Lower leg skin (tissue), 4 donors: ENCODE results near the gene UACA. TPM values are rescaled to one million over a fixed set of nuclear protein-coding genes. Genes with fewer than 3 reads are reported as not detected.

Experiments used
- DNase-seq, 2 donors: peaks; one replicate each; pipeline ENCODE4 v3.0.0-alpha.2; 2019; ENCODE audit warnings: low spot score in 2 of 2
- H3K4me3 ChIP-seq: fragments of 200-600 bp; sonication (generic); 2 replicates; pipeline ENCODE4 v1.5.1; 2017; ENCODE audit warnings: mild to moderate bottlenecking, low read depth; ENCODE audit not compliant: poor library complexity, severe bottlenecking
- POLR2A ChIP-seq, 2 donors: fragments of 450-650 bp; IDR thresholded peaks; one replicate each; pipeline ENCODE4 v1.6.1; 2016 to 2017; ENCODE audit warnings: antibody characterized with exemption in 2 of 2, mild to moderate bottlenecking in 1 of 2, moderate library complexity in 1 of 2
- WGBS, 2 donors: methylation state at CpG; one replicate each; pipeline ENCODE4 v1.1.5; 2018; 5-methylcytosine and 5-hydroxymethylcytosine counted together
- intact Hi-C: fragments of 100-400 bp; cut with DNase I; formaldehyde crosslinking; loops from one replicate; pipeline ENCODE4 v1.15.0; 2023; ENCODE audit warnings: low total_unique reads
- total RNA-seq, 4 donors: library from RNA; depleted of rRNA; stranded (reverse); fragments of >200 nt; gene quantifications; one replicate each; pipeline ENCODE4 v1.1.0, GENCODE V29; 2016
- TF ChIP-seq, protein P1 (sequence below), 3 donors: fragments of 450-650 bp; IDR thresholded peaks; one replicate each; pipeline ENCODE4 v1.5.1; 2016; ENCODE audit warnings: antibody characterized with exemption in 3 of 3, mild to moderate bottlenecking in 3 of 3, moderate library complexity in 2 of 3

Gene UACA
- total RNA-seq, 4 donors from 2014 or later, result 37.8 to 47.3 (median 42.1) TPM

DNA sequence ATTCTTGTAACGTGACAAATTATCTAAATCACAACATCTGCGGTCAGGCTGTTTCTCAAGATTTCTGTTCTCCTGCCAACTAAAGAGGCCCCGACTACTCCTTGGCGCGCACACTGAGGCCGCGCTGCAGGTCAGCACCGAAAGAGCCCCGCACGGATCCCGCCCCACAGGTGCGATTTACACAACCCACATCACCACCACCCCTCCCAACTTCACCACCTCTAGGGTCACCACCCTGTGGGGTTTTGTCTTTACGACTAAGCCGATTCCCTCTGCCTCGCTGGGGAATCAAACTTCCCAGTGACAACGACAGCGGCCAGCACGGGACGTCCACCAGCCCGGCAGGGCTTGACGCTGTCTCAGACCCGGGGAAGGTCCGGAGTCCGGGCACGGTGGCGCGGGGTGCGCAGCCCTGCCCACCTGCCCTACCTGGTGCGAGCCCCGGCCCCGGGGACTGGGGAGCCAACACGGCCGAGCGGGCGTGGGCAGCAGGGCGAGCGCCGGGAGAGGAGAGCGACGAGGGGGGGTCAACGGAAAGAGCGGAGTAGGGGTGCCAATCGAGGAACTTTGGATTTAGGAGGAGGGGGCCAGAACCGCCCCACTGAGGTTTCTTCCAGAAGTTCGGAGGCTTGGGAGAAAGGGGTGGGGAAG lies 764 bp downstream of the UACA start:
- no peak for TF ChIP-seq POLR2A (IDR thresholded peaks at IDR 0.05)
- TF ChIP-seq, protein P1, sequence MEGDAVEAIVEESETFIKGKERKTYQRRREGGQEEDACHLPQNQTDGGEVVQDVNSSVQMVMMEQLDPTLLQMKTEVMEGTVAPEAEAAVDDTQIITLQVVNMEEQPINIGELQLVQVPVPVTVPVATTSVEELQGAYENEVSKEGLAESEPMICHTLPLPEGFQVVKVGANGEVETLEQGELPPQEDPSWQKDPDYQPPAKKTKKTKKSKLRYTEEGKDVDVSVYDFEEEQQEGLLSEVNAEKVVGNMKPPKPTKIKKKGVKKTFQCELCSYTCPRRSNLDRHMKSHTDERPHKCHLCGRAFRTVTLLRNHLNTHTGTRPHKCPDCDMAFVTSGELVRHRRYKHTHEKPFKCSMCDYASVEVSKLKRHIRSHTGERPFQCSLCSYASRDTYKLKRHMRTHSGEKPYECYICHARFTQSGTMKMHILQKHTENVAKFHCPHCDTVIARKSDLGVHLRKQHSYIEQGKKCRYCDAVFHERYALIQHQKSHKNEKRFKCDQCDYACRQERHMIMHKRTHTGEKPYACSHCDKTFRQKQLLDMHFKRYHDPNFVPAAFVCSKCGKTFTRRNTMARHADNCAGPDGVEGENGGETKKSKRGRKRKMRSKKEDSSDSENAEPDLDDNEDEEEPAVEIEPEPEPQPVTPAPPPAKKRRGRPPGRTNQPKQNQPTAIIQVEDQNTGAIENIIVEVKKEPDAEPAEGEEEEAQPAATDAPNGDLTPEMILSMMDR (IDR thresholded peaks at IDR 0.05), result no peak
- 0 to 1% methylated on average over 41 to 45 of the region's 45 CpGs for WGBS, 2 donors
- H3K4me3 ChIP-seq, result peak overlapping the region; percentile 80
- intact Hi-C loops, result no loop called here
- DNase-seq, result peak; percentile 42 to 89

GRCh38 chr15:70761931-70762468 lies 1.4 kb downstream of the UACA start:
- WGBS, 2 donors, result 7% methylated on average over 7 of the region's 7 CpGs
- intact Hi-C loops, result no loop called here
- TF ChIP-seq POLR2A (IDR thresholded peaks at IDR 0.05), result no peak
- TF ChIP-seq, protein P1 (IDR thresholded peaks at IDR 0.05), result no peak
- no peak for DNase-seq
- H3K4me3 ChIP-seq, result peak overlapping the region; percentile 80

GRCh38 chr15:70761046-70761445 lies 2.3 kb downstream of the UACA start:
- DNase-seq, result no peak
- intact Hi-C loops, result no loop called here
- no peak for TF ChIP-seq POLR2A (IDR thresholded peaks at IDR 0.05)
- TF ChIP-seq, protein P1 (IDR thresholded peaks at IDR 0.05), result no peak
- 56 to 69% methylated on average over 2 of the region's 2 CpGs for WGBS, 2 donors
- no peak overlapping the region for H3K4me3 ChIP-seq

- intact Hi-C loops, result no loop called here
- H3K4me3 ChIP-seq, result no peak overlapping the region
- TF ChIP-seq, protein P1 (IDR thresholded peaks at IDR 0.05), result no peak
- no peak for TF ChIP-seq POLR2A (IDR thresholded peaks at IDR 0.05)
- 75 to 77% methylated on average over 9 of the region's 9 CpGs for WGBS, 2 donors
- no peak for DNase-seq
Observed at GRCh38 chr15:70758790-70759462, 4.4 kb downstream of the UACA start.

DNA sequence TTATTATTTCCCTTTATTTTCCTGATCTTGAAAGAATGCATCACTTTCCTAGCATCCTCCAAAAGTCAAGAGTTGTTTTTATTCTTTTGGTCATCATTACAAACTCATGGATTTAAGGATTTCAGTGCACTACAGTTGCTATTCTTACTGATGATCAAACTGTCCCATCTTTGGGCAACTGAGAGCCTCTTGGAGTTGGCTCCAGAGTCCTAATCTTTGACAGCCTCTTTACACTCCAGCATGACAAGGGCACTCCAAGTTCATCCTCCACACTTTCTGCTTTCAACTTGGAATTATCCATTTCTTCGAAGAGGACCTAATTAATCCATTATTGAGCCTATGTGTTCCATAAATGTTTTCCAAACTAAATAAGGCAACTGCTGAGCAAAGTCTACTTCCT lies 5.7 kb downstream of the UACA start:
- TF ChIP-seq, protein P1 (IDR thresholded peaks at IDR 0.05), result no peak
- TF ChIP-seq POLR2A (IDR thresholded peaks at IDR 0.05), result no peak
- no peak for DNase-seq
- 68 to 75% methylated on average over 1 of the region's 1 CpG for WGBS, 2 donors
- intact Hi-C loops, result no loop called here
- H3K4me3 ChIP-seq, result no peak overlapping the region
